ENCODE results near the gene HMCES. TPM values are rescaled to one million over a fixed set of nuclear protein-coding genes. Genes with fewer than 3 reads are reported as not detected.

The HMCES gene
- polyA plus RNA-seq, 1 of the 3 experiments (the other 2 are of a cell fraction) = 32.4 TPM

- H4K20me1 ChIP-seq (ENCODE audit: insufficient read depth) = peaks cover 13% of the 10 kb centered on the region; the same call in 1 of the 2 replicates
- CTCF ChIA-PET = interaction anchor here (1.2 to 1.9 kb wide), 3 partner anchors 14 to 290 kb away, joined by 3 to 6 read pairs (median 6); no protein-coding TSS in a partner anchor
- WGBS (ENCODE audit: low lambda C conversion rate) = 97% methylated on average over 5 of the region's 7 CpGs
Observed at GRCh38 chr3:129259612-129260477, 18.8 kb upstream of the HMCES start.

GRCh38 chr3:129260606-129261005, 18.1 kb upstream of the HMCES start:
- Histone ChIP-seq H3K9me3 (no peaks in the 10 kb centered on the region), H3K9ac (no peak overlapping the region), H3K9me2 (no peaks in the 10 kb centered on the region), H3K79me2 (ENCODE audit: insufficient read depth) (peaks cover 26% of the 10 kb centered on the region), H3K27ac (ENCODE audit: low read depth in 2 of 2, low read length in 1 of 2) (no peak overlapping the region), H3K4me3 (ENCODE audit: low read depth in 2 of 2, low read length in 1 of 2) (no peak overlapping the region), H4K20me1 (ENCODE audit: insufficient read depth) (peaks cover 13% of the 10 kb centered on the region; the same call in 1 of the 2 replicates), H3K4me2 (no peak overlapping the region), H3K4me1 (ENCODE audit: control insufficient read depth in 1 of 2, insufficient read depth in 2 of 2, low read depth in 1 of 2, low read length in 1 of 2) (no peaks in the 10 kb centered on the region), H3K27me3 (ENCODE audit: insufficient read depth) (no peaks in the 10 kb centered on the region), H3K36me3 (replicated peaks in 1 of 2; ENCODE audit: control insufficient read depth in 1 of 2, insufficient read depth in 2 of 2, low read length in 1 of 2) (peaks cover 69 to 76% of the 10 kb centered on the region in 2 experiments), H3F3A (replicated peaks; ENCODE audit: insufficient read depth) (no peaks in the 10 kb centered on the region), H2AFZ (ENCODE audit: low read depth) (no peak overlapping the region)
- 100% methylated on average over 2 of the region's 11 CpGs for WGBS (ENCODE audit: low lambda C conversion rate)
- CTCF ChIA-PET = interaction anchor here (1.2 to 1.9 kb wide), 3 partner anchors 14 to 290 kb away, joined by 3 to 6 read pairs (median 6); no protein-coding TSS in a partner anchor
- POLR2A ChIA-PET = no interaction called here
- no peak for DNase-seq
- TF ChIP-seq GATA2 (CRISPR knock-in tag; IDR thresholded peaks at IDR 0.05) (no peak), NRF1 (IDR thresholded peaks at IDR 0.05; ENCODE audit: low read depth, low read length) (no peak), USF2 (IDR thresholded peaks at IDR 0.05; ENCODE audit: borderline replicate concordance, low read depth, low read length) (no peak), TEAD4 (IDR thresholded peaks at IDR 0.05; ENCODE audit: borderline replicate concordance, insufficient read depth) (no peak), TCF12 (IDR thresholded peaks at IDR 0.05) (no peak), USF1 (IDR thresholded peaks at IDR 0.05; ENCODE audit: borderline replicate concordance, low read depth) (no peak), MXI1 (IDR thresholded peaks at IDR 0.05; ENCODE audit: low read depth, low read length) (no peak), RAD21 (IDR thresholded peaks at IDR 0.05; ENCODE audit: low read length) (no peak), FOSL2 (IDR thresholded peaks at IDR 0.05; ENCODE audit: borderline replicate concordance, low read depth) (no peak), TAF1 (IDR thresholded peaks at IDR 0.05; ENCODE audit: borderline replicate concordance, low read depth, low read length) (no peak), PBX3 (IDR thresholded peaks at IDR 0.05) (no peak), FOXM1 (IDR thresholded peaks at IDR 0.05; ENCODE audit: low read depth) (no peak), IRF3 (IDR thresholded peaks at IDR 0.05; ENCODE audit: low read depth, low read length) (no peak), JUND (IDR thresholded peaks at IDR 0.05) (no peak), YY1 (IDR thresholded peaks at IDR 0.05; ENCODE audit: low read depth) (no peak)

More at GRCh38 chr3:129259612-129260477, 18.8 kb upstream of the HMCES start:
- Histone ChIP-seq H3K9me3 (no peaks in the 10 kb centered on the region), H3K4me3 (ENCODE audit: low read depth in 2 of 2, low read length in 1 of 2) (no peak overlapping the region), H3K27me3 (ENCODE audit: insufficient read depth) (no peaks in the 10 kb centered on the region), H3K9me2 (no peaks in the 10 kb centered on the region), H2AFZ (ENCODE audit: low read depth) (no peak overlapping the region), H3K27ac (ENCODE audit: low read depth in 2 of 2, low read length in 1 of 2) (no peak overlapping the region), H3K4me1 (ENCODE audit: control insufficient read depth in 1 of 2, insufficient read depth in 2 of 2, low read depth in 1 of 2, low read length in 1 of 2) (no peaks in the 10 kb centered on the region), H3F3A (replicated peaks; ENCODE audit: insufficient read depth) (no peaks in the 10 kb centered on the region), H3K4me2 (no peak overlapping the region), H3K36me3 (replicated peaks in 1 of 2; ENCODE audit: control insufficient read depth in 1 of 2, insufficient read depth in 2 of 2, low read length in 1 of 2) (peaks cover 64 to 77% of the 10 kb centered on the region in 2 experiments), H3K9ac (no peak overlapping the region), H3K79me2 (ENCODE audit: insufficient read depth) (peaks cover 30% of the 10 kb centered on the region)
- TF ChIP-seq USF1 (IDR thresholded peaks at IDR 0.05; ENCODE audit: borderline replicate concordance, low read depth) (no peak), NFIC (IDR thresholded peaks at IDR 0.05; ENCODE audit: borderline replicate concordance) (no peak), GABPA (IDR thresholded peaks at IDR 0.05; ENCODE audit: low read depth) (no peak)
- POLR2A ChIA-PET = no interaction called here
- no peak for DNase-seq
